VCaP (cell line): ENCODE measurements around the gene SSR4.

Source experiments
- H3K27ac ChIP-seq: fragments of 450-650 bp; 2 replicates; pipeline ENCODE4 v1.5.1; 2017
- CTCF ChIP-seq: fragments of 450-650 bp; conservative IDR thresholded peaks from 2 replicates; pipeline ENCODE4 v1.5.1; 2017; ENCODE audit warnings: mild to moderate bottlenecking, moderate library complexity

SSR4 gene

DNA sequence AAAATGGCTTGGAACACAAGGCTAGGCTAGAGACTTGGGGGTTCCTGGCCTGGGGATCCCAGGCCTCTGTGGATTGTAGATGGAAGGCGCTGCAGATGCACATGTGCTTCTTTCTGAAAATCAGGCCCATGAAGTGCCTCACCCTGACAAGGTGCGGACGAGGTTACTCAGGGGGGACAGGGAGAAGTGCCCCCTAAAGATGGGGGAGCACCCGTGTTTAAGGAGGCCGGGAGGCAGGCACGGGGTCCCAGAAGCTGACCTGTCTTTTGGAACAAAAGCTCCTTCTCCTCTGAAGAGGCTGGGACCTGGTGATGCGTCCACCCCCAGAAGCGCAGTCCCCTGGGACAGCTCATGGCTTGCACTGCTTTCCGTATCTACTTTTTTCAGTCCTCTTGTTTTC lies 33.4 kb downstream of the SSR4 start:
- TF ChIP-seq CTCF = no peak
- H3K27ac ChIP-seq = no peak overlapping the region

DNA sequence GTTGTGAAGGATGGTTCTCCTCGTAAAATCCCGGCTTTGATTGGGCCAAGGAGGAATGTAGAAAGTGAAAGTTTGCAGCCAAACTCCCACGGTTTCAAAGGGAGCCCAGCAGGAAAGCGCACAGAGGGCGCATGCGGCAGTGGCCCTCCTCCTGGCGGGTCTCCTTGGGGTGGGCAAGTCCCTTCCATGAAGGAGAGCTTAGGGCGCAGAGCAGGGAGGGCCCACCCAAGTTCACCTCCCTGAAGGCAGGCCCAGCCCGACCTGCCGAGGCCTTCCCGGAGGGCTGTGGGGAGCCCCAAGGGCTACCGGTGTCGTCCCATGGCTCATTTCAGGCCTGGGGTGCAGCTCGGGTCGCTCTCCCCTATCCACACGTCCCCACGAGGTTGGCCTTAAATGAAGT lies 33.8 kb downstream of the SSR4 start:
- TF ChIP-seq CTCF = no peak
- no peak overlapping the region for H3K27ac ChIP-seq

DNA sequence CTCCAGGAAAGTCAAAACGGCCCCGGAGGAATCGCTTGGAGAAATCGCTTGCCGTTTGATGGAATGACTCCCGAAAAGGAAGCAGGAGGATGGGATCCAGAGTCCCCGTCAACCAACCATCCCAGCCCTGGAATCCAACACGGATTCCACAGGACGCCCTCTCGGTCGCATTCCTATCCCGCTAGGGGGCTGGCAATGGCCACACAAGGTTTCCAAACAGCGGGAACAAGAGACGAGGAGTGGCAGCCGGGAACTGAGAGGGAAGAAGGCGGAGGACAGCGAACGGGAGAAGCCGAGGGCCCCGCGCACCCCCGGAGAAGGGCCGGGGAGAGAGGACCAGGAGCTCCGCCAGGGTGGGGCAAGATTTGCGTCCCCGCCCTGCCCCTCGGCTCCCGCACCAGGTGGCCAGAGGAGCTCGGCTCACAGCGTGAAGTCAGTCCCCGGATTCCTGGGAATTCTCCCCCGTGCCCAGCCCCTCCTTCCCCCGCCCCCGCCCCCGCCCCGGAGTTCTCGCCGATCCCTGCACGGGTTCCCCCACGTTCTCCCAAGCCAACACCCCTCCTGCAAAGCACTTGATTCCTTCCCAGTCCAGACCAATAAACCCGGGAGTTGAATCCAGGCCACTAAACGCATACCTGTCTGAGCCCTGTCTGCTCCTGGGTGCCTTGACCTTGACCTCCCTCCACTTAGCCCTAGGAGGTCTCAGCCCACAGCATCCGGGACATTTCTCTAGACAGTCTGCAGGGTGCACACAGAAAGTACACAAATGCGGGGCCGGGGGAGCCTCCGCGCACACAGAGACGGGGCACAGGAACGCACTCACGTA lies 34.5 kb downstream of the SSR4 start:
- no peak for TF ChIP-seq CTCF
- H3K27ac ChIP-seq = no peak overlapping the region

DNA sequence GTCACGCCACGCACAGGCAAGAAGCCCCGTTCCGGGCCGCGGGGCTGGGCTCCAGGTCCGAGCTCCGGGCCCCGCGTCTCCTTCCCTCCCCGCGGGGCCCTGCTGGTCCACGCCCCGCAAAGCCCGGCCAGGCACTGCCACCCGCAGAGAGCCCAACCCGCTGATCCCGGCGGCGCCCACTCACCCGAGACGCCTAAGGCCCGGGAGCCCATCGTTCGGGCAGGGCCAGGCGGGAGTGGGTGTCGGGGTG lies 35.0 kb downstream of the SSR4 start:
- no peak overlapping the region; the same call in 1 of the 2 replicates for H3K27ac ChIP-seq

GRCh38 chrX:153829799-153830639 lies 35.6 kb downstream of the SSR4 start, which contains the start of gene PDZD4:
Gene PDZD4 (minus strand): TSS chrX:153830544. CDS start chrX:153830298, 246 bp downstream.
- peak within 1 kb of the TSS; percentile 31; the same call in 1 of the 2 replicates for H3K27ac ChIP-seq
- TF ChIP-seq CTCF = no peak

More for the DNA sequence above, 35.0 kb downstream of the SSR4 start:
- TF ChIP-seq CTCF = no peak

DNA sequence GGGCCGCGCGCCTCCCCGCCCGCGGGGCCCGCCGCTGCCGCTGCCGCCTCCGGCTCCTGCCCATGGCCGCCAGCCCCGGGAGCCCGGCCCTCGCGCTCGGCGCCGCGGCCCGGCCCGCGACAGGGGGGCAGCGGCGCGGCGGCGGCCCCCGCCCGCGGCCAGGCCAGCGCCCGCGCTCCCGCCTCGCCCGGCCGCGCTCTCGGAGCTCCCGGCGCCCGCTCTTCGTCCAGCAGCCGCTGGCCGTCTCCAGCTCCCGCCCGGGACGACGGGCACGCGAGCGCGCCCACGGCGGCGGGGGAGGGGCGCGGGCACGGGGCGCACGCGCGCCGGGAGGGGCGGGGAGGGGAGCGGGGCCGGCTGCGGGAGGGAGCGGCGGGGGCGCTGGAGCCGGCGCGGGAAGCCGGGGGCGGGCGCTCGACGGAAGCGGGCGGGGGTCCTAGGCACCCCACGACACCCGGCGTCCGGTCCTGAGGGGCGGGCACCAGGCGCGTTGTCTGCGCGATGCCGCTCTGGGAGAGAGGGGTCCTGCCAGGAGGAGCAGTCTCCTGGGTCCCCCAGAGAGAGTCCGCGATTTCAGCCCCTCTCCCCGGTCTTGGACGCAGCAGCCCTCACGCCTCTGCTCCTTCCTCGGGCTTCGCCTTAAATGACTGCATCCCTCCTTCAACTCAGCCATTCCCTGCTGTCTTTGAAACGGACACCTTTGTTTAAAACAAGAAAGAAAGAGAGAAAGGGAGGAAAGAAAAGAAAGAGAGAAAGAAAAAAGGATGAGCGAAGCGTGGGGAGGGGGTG lies 36.4 kb downstream of the SSR4 start:
- H3K27ac ChIP-seq = peak overlapping the region; percentile 31; the same call in 1 of the 2 replicates
- TF ChIP-seq CTCF = no peak
